Neural cell (in vitro differentiated cells): Measurements from ENCODE around the gene CCSER2.

Experiments used
- CTCF ChIP-seq: fragments of 450-650 bp; IDR thresholded peaks from 2 replicates; pipeline ENCODE4 v1.5.1; 2014; ENCODE audit warnings: antibody characterized with exemption, mild to moderate bottlenecking, moderate library complexity; ENCODE audit not compliant: poor library complexity, severe bottlenecking
- EZH2 ChIP-seq: fragments of 200-600, 300-800 bp; shearing (Covaris generic), sonication (generic); IDR thresholded peaks from 2 replicates; pipeline ENCODE4 v1.6.1; 2014; ENCODE audit warnings: antibody characterized with exemption, low read length, borderline replicate concordance, mild to moderate bottlenecking; ENCODE audit not compliant: insufficient read depth, poor library complexity, severe bottlenecking
- MXI1 ChIP-seq: fragments of 450-650 bp; conservative IDR thresholded peaks from 2 replicates; pipeline ENCODE4 v1.6.1; 2014; ENCODE audit warnings: antibody characterized with exemption, mild to moderate bottlenecking; ENCODE audit not compliant: poor library complexity, severe bottlenecking
- RAD21 ChIP-seq: fragments of 450-650 bp; conservative IDR thresholded peaks from 2 replicates; pipeline ENCODE4 v1.6.1; 2014; ENCODE audit warnings: antibody characterized with exemption, mild to moderate bottlenecking, moderate library complexity
- SMC3 ChIP-seq: fragments of 450-650 bp; conservative IDR thresholded peaks from 2 replicates; pipeline ENCODE4 v1.6.1; 2014; ENCODE audit warnings: antibody characterized with exemption, mild to moderate bottlenecking, moderate library complexity; ENCODE audit not compliant: poor library complexity
- TAF1 ChIP-seq: IDR thresholded peaks from 2 replicates; pipeline ENCODE4 v1.6.1; 2012; ENCODE audit warnings: low read depth

DNA sequence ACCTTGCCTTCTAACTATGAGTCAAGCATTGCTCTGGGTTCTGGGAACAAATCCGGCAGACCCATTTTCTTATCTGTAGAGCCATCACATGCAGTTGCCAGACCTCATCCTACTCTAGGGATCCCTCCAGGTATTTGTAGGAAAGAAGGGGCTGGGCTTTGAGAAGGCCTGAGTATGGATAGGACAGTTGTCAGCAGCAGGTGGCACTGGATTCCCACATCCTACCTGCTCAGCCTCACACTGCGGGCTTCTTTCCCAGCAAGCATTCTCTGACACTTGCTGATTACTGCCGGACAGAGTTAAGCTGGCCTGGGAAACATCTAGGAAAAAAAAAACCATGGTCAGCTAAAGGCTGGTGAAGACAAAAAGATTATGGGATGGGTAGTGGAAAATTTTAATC is 224.1 kb downstream of the CCSER2 start:
- TF ChIP-seq MXI1 (no peak), SMC3 (no peak), CTCF (no peak), EZH2 (no peak), RAD21 (peak; percentile 24), TAF1 (no peak)
